Psoas muscle (tissue), 8 donors: ENCODE measurements around the gene RASSF5. TPM values are rescaled to one million over a fixed set of nuclear protein-coding genes. Genes with fewer than 3 reads are reported as not detected.
A peak's percentile ranks its signal among the peaks of the same experiment; 100 is the strongest.

Experiments
- ATAC-seq, 4 donors: fragments of 200-7000 bp; cut with Tn5 transposase; one replicate each; pipeline ENCODE4 v1.9.1; 2020; ENCODE audit warnings: moderate library complexity in 3 of 4, mild to moderate bottlenecking in 2 of 4
- DNase-seq, 2 donors: peaks; one replicate each; pipeline ENCODE4 v3.0.0-alpha.2; 2020
- H3K27ac ChIP-seq: fragments of 200-600 bp; one replicate; pipeline ENCODE4 v1.8.0; 2022
- H3K27me3 ChIP-seq, 3 donors: fragments of 200-600 bp in 1 of 3; one replicate each; pipeline versions ENCODE4 v1.6.1 to v1.8.0; 2013 to 2022; ENCODE audit warnings: low read length in 2 of 3, mild to moderate bottlenecking in 2 of 3, moderate library complexity in 1 of 3; ENCODE audit not compliant: insufficient read depth in 3 of 3
- H3K36me3 ChIP-seq, 2 donors: fragments of 200-600 bp in 1 of 2; one replicate each; pipeline versions ENCODE4 v1.6.1 to v1.8.0; 2013 to 2022; ENCODE audit warnings: low read depth in 1 of 2, mild to moderate bottlenecking in 1 of 2, moderate library complexity in 1 of 2; ENCODE audit not compliant: insufficient read depth in 1 of 2
- H3K4me1 ChIP-seq: fragments of 200-600 bp; one replicate; pipeline ENCODE4 v1.8.0; 2022
- H3K4me3 ChIP-seq: fragments of 200-600 bp; one replicate; pipeline ENCODE4 v1.8.0; 2022; ENCODE audit warnings: mild to moderate bottlenecking
- H3K9me3 ChIP-seq: fragments of 200-600 bp; one replicate; pipeline ENCODE4 v1.8.0; 2022
- WGBS, 3 donors: extraction: QIAGEN DNeasy Blood & Tissue Kit; methylation state at CpG; one replicate each; pipeline versions ENCODE4 v1.1.6 to v1.1.7; 2013; 5-methylcytosine and 5-hydroxymethylcytosine counted together
- intact Hi-C, 2 donors: fragments of 100-400 bp; cut with DNase I; formaldehyde crosslinking; loops; one replicate each; pipeline versions ENCODE4 v1.11.0 to v1.14.2; 2022
- polyA plus RNA-seq, 3 donors: library from polyadenylated mRNA; stranded (reverse); fragments of 200-250 nt; gene quantifications; one replicate each; pipeline ENCODE4 v1.2.3, GENCODE V29; 2013
- total RNA-seq, 4 donors: library from RNA; stranded (reverse); fragmentation: NEBNext Ultra II Directional in 2 of 4; extraction: Animal tissue kit (Norgen Biotek cat#: 25700) in 2 of 4; gene quantifications; one replicate each; pipeline versions ENCODE4 v1.2.1 to v1.2.4, GENCODE V29; 2021 to 2023
- TF ChIP-seq, protein P1 (sequence below): fragments of 200-600 bp; IDR thresholded peaks from one replicate; pipeline ENCODE4 v1.8.0; 2022; ENCODE audit warnings: antibody characterized with exemption
- donor health status: healthy with polysubstance abuse.
- donor health status: DM: no; HTN: no; CAD: no; lungs with moderate emphysema.
- donor health status: Bipolar disorder and iron deficiency.
- donor health status: healthy.
- donor health status: DM: yes; HTN: yes; CAD: no.
- donor health status: DM: no; HTN: no; CAD: no.
- donor health status: DM: no; HTN: no; CAD: no.
- donor health status: DM: yes; HTN: yes; CAD: no.

The RASSF5 gene
- total and polyA plus RNA-seq, 7 donors = 1.1 to 14.6 (median 1.9) TPM

- Histone ChIP-seq H3K27ac (no peak overlapping the region), H3K4me1 (no peaks in the 10 kb centered on the region), H3K27me3 (no peaks in the 10 kb centered on the region), H3K4me3 (no peak overlapping the region), H3K36me3 (no peaks in the 10 kb centered on the region), H3K9me3 (no peaks in the 10 kb centered on the region)
- ATAC-seq (no peak), DNase-seq (no peak)
- intact Hi-C loops = loop anchor here in 1 of 2 donors (10.0 kb wide), 1 partner anchor 1075 kb away; no protein-coding TSS in a partner anchor
- TF ChIP-seq, protein P1, sequence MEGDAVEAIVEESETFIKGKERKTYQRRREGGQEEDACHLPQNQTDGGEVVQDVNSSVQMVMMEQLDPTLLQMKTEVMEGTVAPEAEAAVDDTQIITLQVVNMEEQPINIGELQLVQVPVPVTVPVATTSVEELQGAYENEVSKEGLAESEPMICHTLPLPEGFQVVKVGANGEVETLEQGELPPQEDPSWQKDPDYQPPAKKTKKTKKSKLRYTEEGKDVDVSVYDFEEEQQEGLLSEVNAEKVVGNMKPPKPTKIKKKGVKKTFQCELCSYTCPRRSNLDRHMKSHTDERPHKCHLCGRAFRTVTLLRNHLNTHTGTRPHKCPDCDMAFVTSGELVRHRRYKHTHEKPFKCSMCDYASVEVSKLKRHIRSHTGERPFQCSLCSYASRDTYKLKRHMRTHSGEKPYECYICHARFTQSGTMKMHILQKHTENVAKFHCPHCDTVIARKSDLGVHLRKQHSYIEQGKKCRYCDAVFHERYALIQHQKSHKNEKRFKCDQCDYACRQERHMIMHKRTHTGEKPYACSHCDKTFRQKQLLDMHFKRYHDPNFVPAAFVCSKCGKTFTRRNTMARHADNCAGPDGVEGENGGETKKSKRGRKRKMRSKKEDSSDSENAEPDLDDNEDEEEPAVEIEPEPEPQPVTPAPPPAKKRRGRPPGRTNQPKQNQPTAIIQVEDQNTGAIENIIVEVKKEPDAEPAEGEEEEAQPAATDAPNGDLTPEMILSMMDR = no peak
- 89 to 96% (median 89%) methylated on average over 4 of the region's 4 CpGs for WGBS, 3 donors
Measured at GRCh38 chr1:206569556-206569955, 62.2 kb downstream of the RASSF5 start.

DNA sequence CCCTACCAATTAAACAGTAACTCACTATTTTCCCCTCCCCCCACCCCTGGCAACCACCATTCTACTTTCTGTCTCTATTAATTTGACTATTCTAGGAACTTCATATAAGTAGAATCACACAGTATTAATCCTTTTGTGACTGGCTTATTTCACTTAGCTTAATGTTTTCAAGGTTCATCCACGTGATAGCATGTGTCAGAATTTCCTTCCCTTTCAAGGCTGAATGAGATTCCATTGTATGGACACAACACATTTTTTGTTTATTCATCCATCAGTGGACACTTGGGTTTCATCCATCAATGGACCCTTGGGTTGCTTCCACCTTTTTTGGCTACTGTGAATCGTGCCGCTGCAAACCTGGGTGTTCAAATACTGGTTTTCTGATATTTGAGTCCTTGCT is 63.2 kb downstream of the RASSF5 start:
- 82 to 89% (median 87%) methylated on average over 3 of the region's 3 CpGs for WGBS, 3 donors
- intact Hi-C loops = no loop called here
- Histone ChIP-seq H3K9me3 (no peaks in the 10 kb centered on the region), H3K4me3 (no peak overlapping the region), H3K27me3 (no peaks in the 10 kb centered on the region), H3K36me3 (no peaks in the 10 kb centered on the region), H3K27ac (no peak overlapping the region), H3K4me1 (no peaks in the 10 kb centered on the region)
- DNase-seq (no peak), ATAC-seq (no peak)
- TF ChIP-seq, protein P1 = no peak

GRCh38 chr1:206572835-206573234 is 65.5 kb downstream of the RASSF5 start:
- intact Hi-C loops = no loop called here
- Histone ChIP-seq H3K9me3 (no peaks in the 10 kb centered on the region), H3K4me1 (no peaks in the 10 kb centered on the region), H3K27ac (no peak overlapping the region), H3K36me3 (no peaks in the 10 kb centered on the region), H3K27me3 (no peaks in the 10 kb centered on the region), H3K4me3 (no peak overlapping the region)
- ATAC-seq (no peak), DNase-seq (no peak)
- TF ChIP-seq, protein P1 = no peak
- 94 to 97% (median 95%) methylated on average over 4 of the region's 4 CpGs for WGBS, 3 donors

DNA sequence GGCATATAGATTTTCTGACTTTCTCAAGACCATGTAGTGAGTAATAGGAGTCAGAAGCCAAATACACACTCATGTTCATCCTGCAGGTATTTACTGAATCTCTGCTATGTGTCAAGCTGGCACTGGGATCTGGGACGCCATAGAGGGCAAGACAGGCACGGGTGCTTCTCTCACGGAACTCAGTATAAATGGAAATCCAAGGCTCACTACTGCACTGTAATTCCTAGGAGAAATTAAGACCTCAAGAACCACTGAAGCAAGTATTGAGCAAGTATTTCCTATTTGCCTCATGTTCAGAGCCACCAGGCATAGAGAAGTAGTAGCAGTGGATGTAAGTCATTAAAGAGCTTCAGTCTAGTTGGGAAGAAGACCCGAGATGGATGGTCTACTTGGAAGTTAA is 66.0 kb downstream of the RASSF5 start:
- H3K27me3 ChIP-seq = no peaks in the 10 kb centered on the region
- 53 to 76% (median 62%) methylated on average over 4 of the region's 4 CpGs for WGBS, 3 donors
- no peaks in the 10 kb centered on the region for H3K4me1 ChIP-seq
- intact Hi-C loops = no loop called here
- ATAC-seq (peak; percentile 71 to 79 (median 78)), DNase-seq (no peak)
- no peaks in the 10 kb centered on the region for H3K9me3 ChIP-seq
- H3K27ac ChIP-seq = no peak overlapping the region
- TF ChIP-seq, protein P1 = no peak
- no peaks in the 10 kb centered on the region for H3K36me3 ChIP-seq
- no peak overlapping the region for H3K4me3 ChIP-seq

- no peaks in the 10 kb centered on the region for H3K9me3 ChIP-seq
- ATAC-seq (no peak), DNase-seq (no peak)
- no peak overlapping the region for H3K27ac ChIP-seq
- H3K4me1 ChIP-seq = peaks cover 4% of the 10 kb centered on the region
- no peak overlapping the region for H3K4me3 ChIP-seq
- 95 to 99% (median 96%) methylated on average over 4 of the region's 4 CpGs for WGBS, 3 donors
- TF ChIP-seq, protein P1 = no peak
- H3K36me3 ChIP-seq = no peaks in the 10 kb centered on the region
- intact Hi-C loops = no loop called here
- no peaks in the 10 kb centered on the region for H3K27me3 ChIP-seq
Measured at GRCh38 chr1:206573762-206574161, 66.4 kb downstream of the RASSF5 start.
